ENCODE data around the gene MARCHF3. TPM values are rescaled to one million over a fixed set of nuclear protein-coding genes. Genes with fewer than 3 reads are reported as not detected.

MARCHF3 gene
- total RNA-seq (2022) (0.49 and 0.61 TPM in 2 replicates), Bru-seq, nascent RNA (percentile 25 among the genes with signal in this experiment), BruChase-seq, experiment 1, labeled RNA remaining after a 2-hour chase (percentile 27 among the genes with signal in this experiment), BruChase-seq, experiment 2, labeled RNA remaining after a 6-hour chase (percentile 24 among the genes with signal in this experiment)
- long read RNA-seq, full-length matches to known transcripts, result 1 of 3 reads
- long read RNA-seq, partial matches to known transcripts, result 0 of 3 reads
- long read RNA-seq, other reads (novel, unspliced or antisense), result 2 of 3 reads

- Mint-ChIP-seq H3K27ac (ENCODE audit: unreplicated experiment) (no peak within 1 kb of the TSS), H3K4me1 (ENCODE audit: low read depth, unreplicated experiment) (peaks cover 11% of the 10 kb centered on the region), H3K36me3 (ENCODE audit: insufficient read depth, unreplicated experiment) (no peaks in the 10 kb centered on the region), H3K4me3 (ENCODE audit: unreplicated experiment) (peak within 1 kb of the TSS; percentile 75), H3K9me3 (ENCODE audit: unreplicated experiment) (no peaks in the 10 kb centered on the region), H3K27me3 (ENCODE audit: insufficient read depth, unreplicated experiment) (peaks cover 30% of the 10 kb centered on the region)
- no TSS peak for BruUV-seq (replicated peaks)
- DNase-seq, result peak; percentile 94 to 97
- intact Hi-C loops (cut with micrococcal nuclease; ENCODE audit: unreplicated experiment), result loop anchor here (1.0 to 5.0 kb wide), 3 partner anchors 42 to 488 kb away; partner anchors contain the start of gene C5orf63
- TF ChIP-seq CTCF (IDR thresholded peaks at IDR 0.05; ENCODE audit: insufficient read depth in 1 of 2, low read depth in 1 of 2, low read length in 1 of 2, severe bottlenecking in 1 of 2, unreplicated experiment in 1 of 2), result peak; percentile 33 to 42
- no peaks in the 10 kb centered on the region for H3K9me3 ChIP-seq
- H3K4me3 ChIP-seq (ENCODE audit: low read depth, low read length), result peak within 1 kb of the TSS; percentile 68
- CTCF ChIA-PET, result interaction anchor here (0.9 to 1.1 kb wide), 2 partner anchors 13 to 198 kb away, joined by 3 to 4 read pairs; no protein-coding TSS in a partner anchor
- no peaks in the 10 kb centered on the region; the same call in 1 of the 2 replicates for H3K27me3 ChIP-seq (replicated peaks; ENCODE audit: control insufficient read depth, insufficient read depth, low read length)
- no peaks in the 10 kb centered on the region for H3K36me3 ChIP-seq (ENCODE audit: control insufficient read depth, insufficient read depth, low read length)
- POLR2A ChIA-PET, result no interaction called here
- H3K4me1 ChIP-seq, result no peaks in the 10 kb centered on the region
Measured at GRCh38 chr5:127030259-127031146, at the start of gene MARCHF3. MARCHF3 (minus strand) TSS chr5:127030558; CDS start chr5:126918171, 112,387 bp downstream.

- peaks cover 8% of the 10 kb centered on the region for H3K4me1 Mint-ChIP-seq (ENCODE audit: low read depth, unreplicated experiment)
- Histone ChIP-seq H3K36me3 (ENCODE audit: control insufficient read depth, insufficient read depth, low read length) (no peaks in the 10 kb centered on the region), H3K4me1 (peaks cover 15% of the 10 kb centered on the region), H3K4me3 (ENCODE audit: low read depth, low read length) (no peak overlapping the region), H3K27me3 (replicated peaks; ENCODE audit: control insufficient read depth, insufficient read depth, low read length) (no peaks in the 10 kb centered on the region), H3K9me3 (no peaks in the 10 kb centered on the region)
- intact Hi-C loops (cut with micrococcal nuclease; ENCODE audit: unreplicated experiment), result loop anchor here (1.0 to 10.0 kb wide), 3 partner anchors 17 to 235 kb away; no protein-coding TSS in a partner anchor
- no peaks in the 10 kb centered on the region for H3K36me3 Mint-ChIP-seq (ENCODE audit: insufficient read depth, unreplicated experiment)
- H3K4me3 Mint-ChIP-seq (ENCODE audit: unreplicated experiment), result no peak overlapping the region
- no peak overlapping the region for H3K27ac Mint-ChIP-seq (ENCODE audit: unreplicated experiment)
- peak; percentile 59 to 69 for DNase-seq
- no peaks in the 10 kb centered on the region for H3K9me3 Mint-ChIP-seq (ENCODE audit: unreplicated experiment)
- POLR2A ChIA-PET, result no interaction called here
- no TSS peak for BruUV-seq (replicated peaks)
- no peak for TF ChIP-seq CTCF (IDR thresholded peaks at IDR 0.05; ENCODE audit: insufficient read depth in 1 of 2, low read depth in 1 of 2, low read length in 1 of 2, severe bottlenecking in 1 of 2, unreplicated experiment in 1 of 2)
- H3K27me3 Mint-ChIP-seq (ENCODE audit: insufficient read depth, unreplicated experiment), result no peaks in the 10 kb centered on the region
- CTCF ChIA-PET, result no interaction called here
Measured at GRCh38 chr5:127079994-127080491, 49.7 kb upstream of the MARCHF3 start.

GRCh38 chr5:127077366-127077765 is 47.0 kb upstream of the MARCHF3 start:
- no peak for DNase-seq
- no peaks in the 10 kb centered on the region for H3K27me3 Mint-ChIP-seq (ENCODE audit: insufficient read depth, unreplicated experiment)
- no peaks in the 10 kb centered on the region for H3K27me3 ChIP-seq (replicated peaks; ENCODE audit: control insufficient read depth, insufficient read depth, low read length)
- peaks cover 20% of the 10 kb centered on the region for H3K4me1 ChIP-seq
- H3K36me3 Mint-ChIP-seq (ENCODE audit: insufficient read depth, unreplicated experiment), result no peaks in the 10 kb centered on the region
- no peaks in the 10 kb centered on the region for H3K9me3 ChIP-seq
- H3K9me3 Mint-ChIP-seq (ENCODE audit: unreplicated experiment), result no peaks in the 10 kb centered on the region
- no peak overlapping the region for H3K4me3 ChIP-seq (ENCODE audit: low read depth, low read length)
- ChIA-PET CTCF (no interaction called here), POLR2A (no interaction called here)
- TF ChIP-seq CTCF (IDR thresholded peaks at IDR 0.05; ENCODE audit: insufficient read depth in 1 of 2, low read depth in 1 of 2, low read length in 1 of 2, severe bottlenecking in 1 of 2, unreplicated experiment in 1 of 2), result no peak
- BruUV-seq (replicated peaks), result no TSS peak
- H3K4me3 Mint-ChIP-seq (ENCODE audit: unreplicated experiment), result no peak overlapping the region
- peaks cover 17% of the 10 kb centered on the region for H3K4me1 Mint-ChIP-seq (ENCODE audit: low read depth, unreplicated experiment)
- intact Hi-C loops (cut with micrococcal nuclease; ENCODE audit: unreplicated experiment), result loop anchor here (10.0 kb wide), 2 partner anchors 117 to 237 kb away; no protein-coding TSS in a partner anchor
- no peaks in the 10 kb centered on the region for H3K36me3 ChIP-seq (ENCODE audit: control insufficient read depth, insufficient read depth, low read length)
- H3K27ac Mint-ChIP-seq (ENCODE audit: unreplicated experiment), result no peak overlapping the region
